ENCODE measurements around the gene NKX1-1. TPM values are rescaled to one million over a fixed set of nuclear protein-coding genes. Genes with fewer than 3 reads are reported as not detected.

Gene NKX1-1
- total RNA-seq, 1 experiment from 2014 or later: not detected

DNA sequence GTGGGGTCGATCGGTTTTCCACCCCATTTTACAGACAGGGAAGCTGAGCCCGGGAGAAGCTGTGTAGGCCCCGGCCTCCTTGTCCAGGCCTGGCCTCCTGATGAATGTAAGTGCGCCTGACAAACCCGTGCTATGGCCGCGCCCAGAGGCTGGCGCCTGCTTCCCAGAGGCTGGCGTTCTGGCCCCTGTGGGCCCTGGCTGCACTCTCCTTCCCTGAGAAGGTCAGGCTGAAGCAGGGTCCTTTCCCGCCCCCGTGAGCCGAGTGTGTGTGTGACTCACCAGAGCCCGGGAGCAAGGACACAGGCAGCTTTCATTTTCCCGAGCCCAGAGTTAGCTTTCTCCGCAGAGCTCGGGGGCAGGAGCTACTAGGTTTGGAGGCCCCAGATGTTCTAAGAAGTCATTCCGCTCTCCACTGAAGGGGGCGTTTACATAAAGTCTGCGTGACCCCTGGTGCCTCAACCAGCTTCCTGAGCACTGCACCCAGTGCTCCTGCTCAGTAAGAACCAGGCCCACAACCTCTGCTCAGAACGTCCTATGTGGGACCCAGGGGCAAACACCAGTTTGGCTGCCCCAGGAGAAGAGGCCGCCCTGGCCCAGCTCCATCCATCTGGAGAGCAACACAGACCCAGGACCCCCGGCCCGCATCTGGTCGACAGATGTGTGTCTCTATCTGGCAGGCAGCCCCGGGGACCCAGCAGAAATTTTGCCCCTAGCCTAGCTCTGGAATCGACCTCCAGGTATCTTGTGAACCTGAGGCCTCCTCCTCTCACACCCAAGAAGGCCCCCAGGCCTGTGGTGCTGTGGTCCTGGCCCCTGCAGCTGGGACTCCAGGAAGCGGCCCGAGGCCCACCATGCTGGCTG lies 45.6 kb downstream of the NKX1-1 start:
- peak; percentile 54 for DNase-seq (ENCODE audit: low read depth)

DNA sequence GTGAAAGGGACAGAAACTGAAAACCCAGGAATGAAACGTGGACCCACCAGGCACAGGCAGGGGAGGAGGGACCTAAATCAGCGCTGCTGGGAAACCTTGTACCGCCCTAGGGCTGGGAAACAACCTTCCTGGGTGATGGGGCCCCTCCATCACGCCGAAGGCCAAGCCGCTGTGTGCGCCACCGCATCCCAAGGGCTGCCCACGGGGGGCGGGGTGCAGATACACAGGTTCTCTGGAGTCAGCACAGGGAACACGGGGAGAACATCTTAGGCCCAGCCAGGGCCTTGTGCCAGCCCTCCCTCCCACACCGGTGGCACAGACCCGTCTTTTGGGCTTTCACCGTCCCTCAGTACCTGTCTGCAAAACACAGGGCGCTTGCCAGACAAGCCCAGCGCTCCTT lies 46.3 kb downstream of the NKX1-1 start:
- DNase-seq (ENCODE audit: low read depth): no peak

DNA sequence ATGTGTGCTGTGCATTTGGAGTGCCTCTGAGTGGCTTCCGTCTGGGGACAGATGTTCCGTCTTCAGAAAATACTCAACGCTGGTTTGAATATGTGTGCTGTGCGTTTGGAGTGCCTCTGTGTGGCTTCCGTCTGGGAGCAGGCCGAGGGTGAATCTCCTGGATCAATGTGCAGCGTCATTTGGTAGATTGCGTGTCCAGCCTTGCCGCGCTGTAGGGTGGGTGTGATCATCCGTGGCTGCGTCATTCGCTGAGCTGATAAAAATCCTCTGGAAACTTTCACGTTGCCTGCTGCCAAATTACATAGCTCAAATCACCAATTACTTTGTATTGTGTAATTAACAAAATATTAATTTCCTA lies 47.1 kb downstream of the NKX1-1 start:
- DNase-seq (ENCODE audit: low read depth): no peak

DNA sequence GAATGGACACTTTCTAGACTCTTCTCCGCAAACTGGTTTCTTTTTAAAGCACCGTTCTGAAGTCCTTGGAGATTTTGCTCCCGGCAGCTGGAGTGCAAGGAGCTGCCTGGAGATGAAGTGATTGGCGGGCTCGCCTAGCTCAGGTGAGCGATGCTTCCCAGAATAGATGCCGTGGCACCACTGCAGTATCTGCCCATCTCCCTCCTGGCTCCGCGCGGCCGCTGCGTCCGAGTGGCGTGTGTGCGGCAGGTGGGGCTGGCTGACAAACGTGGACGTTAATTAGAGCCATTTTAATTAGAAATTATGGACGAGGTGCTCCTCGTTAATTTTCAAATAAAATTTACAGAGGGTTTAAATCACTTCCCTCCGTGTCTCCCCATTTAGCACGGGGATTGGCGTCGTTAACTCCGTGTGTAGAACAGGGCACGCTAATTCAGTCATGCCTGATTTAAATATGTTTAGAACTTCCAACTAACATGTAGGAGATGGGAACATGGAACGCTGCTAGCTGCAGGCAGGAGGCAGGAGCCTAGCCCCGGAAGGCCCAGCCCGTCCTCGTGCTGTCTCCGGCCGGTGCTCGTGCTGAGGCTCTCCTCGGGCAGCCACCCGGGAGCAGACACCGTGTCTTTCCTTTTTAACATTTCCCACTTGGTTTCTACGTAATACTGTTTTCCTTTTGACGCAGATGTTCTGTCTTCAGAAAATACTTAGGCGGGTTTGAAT lies 47.7 kb downstream of the NKX1-1 start:
- no peak for DNase-seq (ENCODE audit: low read depth)

DNA sequence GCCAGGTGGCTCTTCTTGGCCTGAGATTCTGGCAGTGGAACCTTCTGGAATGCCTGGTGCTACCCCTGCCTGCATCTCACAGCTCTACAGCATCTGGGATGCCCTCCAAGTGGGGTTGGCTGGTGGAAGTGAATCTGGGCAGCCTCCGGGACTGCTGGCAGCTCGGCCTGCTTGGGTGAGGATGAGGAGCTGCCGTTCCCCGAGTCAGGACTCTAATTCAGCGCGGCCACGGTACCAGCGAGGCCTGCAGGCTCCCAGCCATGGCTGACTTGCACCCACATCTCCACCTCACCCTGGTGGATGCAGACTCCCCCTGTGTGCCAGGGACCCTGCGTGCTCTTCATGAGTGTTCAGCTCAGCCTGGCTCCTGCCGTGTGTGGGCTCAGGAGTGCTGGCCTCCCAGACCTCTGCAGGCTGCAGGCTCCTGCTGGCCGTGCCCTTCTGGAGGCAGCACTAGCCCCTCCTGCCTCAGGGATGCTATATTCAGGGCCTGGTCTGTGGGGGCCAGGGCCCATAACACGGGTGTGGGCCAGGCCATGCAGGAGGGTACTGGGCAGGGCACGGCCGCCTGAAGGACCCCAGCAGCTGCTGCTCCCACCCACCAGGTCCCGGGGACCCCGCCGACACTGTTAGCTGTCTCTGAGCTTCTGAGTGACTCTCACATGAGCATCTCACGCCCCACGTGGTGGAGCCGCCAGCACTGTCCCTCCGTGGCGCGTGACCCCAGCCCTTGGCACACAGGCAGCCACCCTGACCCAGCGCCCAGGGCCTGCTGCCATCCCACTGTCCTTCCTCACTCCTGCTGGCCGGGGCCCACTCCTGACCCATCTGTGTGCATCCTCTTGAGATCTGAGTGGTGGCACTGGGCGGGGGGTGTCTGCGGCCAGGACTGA lies 48.6 kb downstream of the NKX1-1 start:
- no peak for DNase-seq (ENCODE audit: low read depth)

DNA sequence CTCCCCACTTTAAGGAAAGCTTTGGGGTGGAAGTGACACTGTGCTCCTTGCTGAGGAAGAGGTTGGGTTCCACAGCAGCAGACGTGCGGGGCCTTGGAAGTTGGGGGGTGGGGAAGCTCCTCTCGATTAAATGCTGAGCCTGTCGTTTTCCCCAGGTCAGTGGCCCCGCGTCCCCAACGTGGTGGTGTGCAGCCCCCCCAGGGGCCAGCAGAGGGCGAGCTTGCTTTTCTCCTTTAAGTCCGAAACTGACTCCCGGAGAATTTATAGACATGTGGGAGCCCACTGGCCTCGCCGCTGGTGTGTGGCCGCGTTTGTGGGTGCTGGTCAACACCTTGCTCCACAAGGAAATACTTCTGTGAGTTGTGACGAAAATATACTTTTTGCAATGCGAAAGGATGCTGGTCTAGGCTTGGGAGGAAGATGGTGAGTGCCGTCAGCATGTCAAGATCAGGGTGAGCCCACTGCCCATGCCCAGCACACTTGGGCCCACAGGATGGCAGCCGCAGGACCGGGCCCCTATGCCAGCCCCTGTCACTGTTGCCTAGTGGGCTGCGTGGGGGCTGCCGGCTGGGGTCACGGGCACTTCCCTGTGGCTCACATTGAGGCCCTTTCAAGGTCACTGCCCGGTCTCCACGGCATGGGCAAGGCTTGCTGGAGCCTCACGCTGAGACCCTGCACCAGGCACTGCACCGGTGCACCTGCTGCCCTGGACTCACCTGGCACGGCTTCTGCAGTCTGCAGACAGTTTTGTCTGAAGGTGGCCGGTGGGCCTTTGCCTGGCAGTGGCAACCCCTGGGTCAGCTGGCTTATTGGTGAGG lies 49.9 kb downstream of the NKX1-1 start:
- DNase-seq (ENCODE audit: low read depth): peak; percentile 53

DNA sequence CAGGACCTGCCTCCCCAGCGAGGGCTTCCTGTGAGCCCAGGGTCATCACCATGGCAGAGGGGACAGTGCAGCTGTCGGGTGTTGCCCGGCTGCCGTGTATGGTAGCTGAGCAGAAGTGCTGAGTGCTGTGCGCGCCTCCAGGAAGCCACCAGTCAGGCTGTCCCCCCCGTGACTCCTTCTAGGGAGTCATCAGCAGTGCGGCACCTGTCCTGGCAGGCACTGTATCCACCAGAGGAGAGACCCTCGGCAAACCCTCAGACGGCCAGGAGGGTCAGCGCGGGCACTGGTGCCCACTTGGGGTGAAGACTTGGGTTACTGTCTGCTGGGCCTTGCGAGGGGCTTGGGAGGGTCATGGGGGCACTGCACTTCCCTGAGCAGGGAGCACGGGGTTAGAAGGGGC lies 50.9 kb downstream of the NKX1-1 start:
- no peak for DNase-seq (ENCODE audit: low read depth)

DNA sequence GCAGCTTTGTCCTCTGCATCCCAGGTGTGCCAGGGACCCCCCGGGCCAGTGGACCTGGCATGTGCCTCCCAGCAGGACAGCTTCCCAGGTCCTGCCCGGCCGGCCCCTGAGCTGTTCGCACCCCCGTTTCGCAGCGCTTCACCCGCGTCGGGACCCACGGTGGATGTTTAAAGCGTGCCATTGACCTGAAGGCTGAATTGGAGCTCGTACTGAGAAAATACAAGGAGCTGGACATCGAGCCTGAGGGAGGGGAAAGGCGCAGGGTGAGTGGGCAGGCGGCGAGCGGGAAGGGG lies 51.3 kb downstream of the NKX1-1 start:
- DNase-seq (ENCODE audit: low read depth): no peak

DNA sequence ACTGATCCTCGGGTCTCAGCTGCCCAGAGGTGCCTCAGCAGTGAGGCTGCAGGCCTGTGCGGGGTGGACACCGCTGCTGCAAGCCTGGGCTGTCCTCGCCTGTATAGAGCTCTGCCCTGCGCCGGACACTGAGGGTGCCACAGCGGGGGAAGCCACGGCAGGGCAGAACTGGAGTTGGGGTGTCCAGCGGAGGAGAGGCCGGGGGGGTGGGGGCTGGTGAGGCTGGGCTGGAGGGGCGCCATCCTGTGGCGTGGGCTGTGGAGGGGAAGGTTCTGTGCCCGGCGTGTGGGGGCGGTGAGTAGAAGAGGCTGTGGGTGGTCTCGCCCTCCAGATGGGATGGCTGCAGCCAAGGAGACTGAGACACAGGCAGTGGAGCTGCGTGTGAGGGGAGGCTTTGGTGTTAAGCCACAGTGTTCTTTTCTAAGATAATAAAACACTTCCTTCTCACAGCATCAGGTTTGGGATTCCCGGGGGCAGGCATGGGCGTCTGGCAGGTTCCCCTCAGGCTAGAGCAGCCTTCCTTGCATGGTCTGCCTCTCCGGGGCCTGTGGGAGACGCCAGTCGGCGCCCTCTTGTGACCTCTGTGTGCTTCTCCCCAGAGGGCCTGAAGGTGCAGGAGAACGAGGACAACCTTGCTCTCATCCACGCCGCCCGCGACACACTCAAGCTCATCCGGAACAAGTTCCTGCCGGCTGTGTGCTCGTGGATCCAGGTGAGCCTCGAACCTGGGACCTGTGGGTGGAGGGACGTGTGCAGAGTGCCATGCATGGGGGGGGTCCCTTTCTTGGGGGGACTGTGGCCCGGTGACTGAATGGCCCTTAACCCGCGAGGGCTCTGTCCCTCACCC lies 51.9 kb downstream of the NKX1-1 start:
- no peak for DNase-seq (ENCODE audit: low read depth)

DNA sequence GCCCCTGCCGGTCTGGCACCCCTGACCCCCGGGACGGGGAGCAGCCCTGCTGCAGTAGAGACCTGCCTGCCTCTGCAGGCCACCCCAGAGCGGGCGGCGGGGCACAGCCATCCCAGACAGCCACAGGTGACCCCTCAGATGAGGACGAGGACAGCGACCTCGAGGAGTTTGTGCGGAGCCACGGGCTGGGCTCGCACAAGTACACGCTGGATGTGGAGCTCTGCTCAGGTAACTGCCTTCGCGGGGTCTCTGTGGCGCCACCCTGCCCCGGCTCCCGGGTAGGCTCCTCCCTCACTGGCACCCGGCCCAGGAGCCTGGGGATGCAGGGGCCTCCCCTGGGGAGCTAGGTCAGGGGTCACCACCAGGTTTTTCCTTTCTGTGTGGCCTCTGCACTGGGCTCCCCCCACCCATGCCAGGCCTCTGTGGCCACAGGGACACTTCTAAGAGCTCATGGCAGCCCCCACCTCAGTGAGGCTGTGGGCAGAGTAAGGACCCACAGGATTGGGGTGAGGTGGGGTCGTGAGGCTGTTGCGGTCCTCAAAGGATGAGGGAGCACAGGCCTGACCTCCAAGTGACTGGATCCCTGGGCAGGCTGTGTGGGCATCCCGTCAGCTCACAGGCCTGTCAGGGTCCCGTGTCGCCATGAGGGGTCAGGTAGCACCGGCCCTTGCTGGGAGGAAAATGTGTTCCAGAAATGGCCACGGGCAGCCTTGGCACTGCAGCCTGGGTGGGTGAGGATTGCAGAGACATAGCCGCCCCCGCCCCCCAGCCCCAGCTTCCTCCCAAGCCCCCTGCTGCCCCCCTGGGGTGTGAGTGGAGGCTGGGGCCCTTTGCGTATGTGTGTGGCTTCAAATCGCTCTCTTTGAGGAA lies 52.8 kb downstream of the NKX1-1 start:
- no peak for DNase-seq (ENCODE audit: low read depth)

Other genes starting within 250 kb of the NKX1-1 start
- 0.29 TPM in 1 of 2 replicates, not detected in the other for gene SPON2, start 233.9 kb downstream of the NKX1-1 start, total RNA-seq (2014; rRNA removed; shearing (Covaris generic))
- gene CTBP1, start 157.3 kb downstream of the NKX1-1 start, total RNA-seq (2014; rRNA removed; shearing (Covaris generic)): 110 and 115 TPM in 2 replicates
- gene MAEA, start 116.6 kb downstream of the NKX1-1 start, total RNA-seq (2014; rRNA removed; shearing (Covaris generic)): 68.7 and 80.6 TPM in 2 replicates
- gene UVSSA, start 59.2 kb downstream of the NKX1-1 start, total RNA-seq (2014; rRNA removed; shearing (Covaris generic)): 3.2 and 4.9 TPM in 2 replicates

Data from Daoy (cell line).